ENCODE results near the gene CCDC169.
"Not testable (repeated sequence)": the region's sequence is repeated elsewhere in the genome, so short reads cannot be mapped to it uniquely, and the experiment has no call there.

CCDC169 gene

GRCh38 chr13:36297366-36298338, at the start of gene CCDC169:
TSS of gene CCDC169 (minus strand) at chr13:36297814. CDS start at chr13:36297719, 95 bp downstream.
- FAIRE-seq = no peak

GRCh38 chr13:36346222-36347083, 48.8 kb upstream of the CCDC169 start, which contains the start of gene SPART:
TSS of gene SPART (minus strand) at chr13:36346394. CDS start at chr13:36335830, 10,564 bp downstream.
- peak; percentile 49 for FAIRE-seq

- FAIRE-seq = no peak
These were observed 48.0 kb upstream of the CCDC169 start for GRCh38 chr13:36345438-36346221.

GRCh38 chr13:36344886-36345437, 47.3 kb upstream of the CCDC169 start:
- FAIRE-seq = no peak

- no peak for FAIRE-seq
These were observed 46.6 kb upstream of the CCDC169 start for GRCh38 chr13:36344173-36344572.

GRCh38 chr13:36343766-36344165, 46.2 kb upstream of the CCDC169 start:
- FAIRE-seq = no peak

GRCh38 chr13:36342715-36343114, 45.1 kb upstream of the CCDC169 start:
- no peak for FAIRE-seq

GRCh38 chr13:36341718-36342117, 44.1 kb upstream of the CCDC169 start:
- FAIRE-seq = no peak

- FAIRE-seq = no peak
These were observed 42.1 kb upstream of the CCDC169 start for GRCh38 chr13:36339600-36340155.

- no peak for FAIRE-seq
These were observed 40.5 kb upstream of the CCDC169 start for GRCh38 chr13:36337938-36338641.

- no peak for FAIRE-seq
These were observed 35.4 kb upstream of the CCDC169 start for GRCh38 chr13:36332986-36333385.

GRCh38 chr13:36332255-36332654, 34.6 kb upstream of the CCDC169 start:
- not testable (repeated sequence) for FAIRE-seq

- FAIRE-seq = no peak
These were observed 33.7 kb upstream of the CCDC169 start for GRCh38 chr13:36331280-36331679.

- no peak for FAIRE-seq
These were observed 31.7 kb upstream of the CCDC169 start for GRCh38 chr13:36329361-36329760.

- no peak for FAIRE-seq
These were observed 31.2 kb upstream of the CCDC169 start for GRCh38 chr13:36328821-36329220.

GRCh38 chr13:36325912-36326311, 28.3 kb upstream of the CCDC169 start:
- no peak for FAIRE-seq

GRCh38 chr13:36324881-36325280, 27.3 kb upstream of the CCDC169 start:
- FAIRE-seq = not testable (repeated sequence)

GRCh38 chr13:36323951-36324566, 26.4 kb upstream of the CCDC169 start:
- FAIRE-seq = no peak

- FAIRE-seq = no peak
These were observed 25.8 kb upstream of the CCDC169 start for GRCh38 chr13:36323408-36323807.

- FAIRE-seq = not testable (repeated sequence)
These were observed 22.2 kb upstream of the CCDC169 start for GRCh38 chr13:36319793-36320192.
